Activated naive CD4-positive, alpha-beta T cell treated with Interleukin-2 at 50 U/mL for 16 hours (primary cell): Measurements from ENCODE around the gene FAM135A.
"Not testable (repeated sequence)": the region's sequence is repeated elsewhere in the genome, so short reads cannot be mapped to it uniquely, and the experiment has no call there.

Source experiments
- DNase-seq: peaks from one replicate; pipeline ENCODE4 v3.0.0-alpha.2; 2020

The FAM135A gene

DNA sequence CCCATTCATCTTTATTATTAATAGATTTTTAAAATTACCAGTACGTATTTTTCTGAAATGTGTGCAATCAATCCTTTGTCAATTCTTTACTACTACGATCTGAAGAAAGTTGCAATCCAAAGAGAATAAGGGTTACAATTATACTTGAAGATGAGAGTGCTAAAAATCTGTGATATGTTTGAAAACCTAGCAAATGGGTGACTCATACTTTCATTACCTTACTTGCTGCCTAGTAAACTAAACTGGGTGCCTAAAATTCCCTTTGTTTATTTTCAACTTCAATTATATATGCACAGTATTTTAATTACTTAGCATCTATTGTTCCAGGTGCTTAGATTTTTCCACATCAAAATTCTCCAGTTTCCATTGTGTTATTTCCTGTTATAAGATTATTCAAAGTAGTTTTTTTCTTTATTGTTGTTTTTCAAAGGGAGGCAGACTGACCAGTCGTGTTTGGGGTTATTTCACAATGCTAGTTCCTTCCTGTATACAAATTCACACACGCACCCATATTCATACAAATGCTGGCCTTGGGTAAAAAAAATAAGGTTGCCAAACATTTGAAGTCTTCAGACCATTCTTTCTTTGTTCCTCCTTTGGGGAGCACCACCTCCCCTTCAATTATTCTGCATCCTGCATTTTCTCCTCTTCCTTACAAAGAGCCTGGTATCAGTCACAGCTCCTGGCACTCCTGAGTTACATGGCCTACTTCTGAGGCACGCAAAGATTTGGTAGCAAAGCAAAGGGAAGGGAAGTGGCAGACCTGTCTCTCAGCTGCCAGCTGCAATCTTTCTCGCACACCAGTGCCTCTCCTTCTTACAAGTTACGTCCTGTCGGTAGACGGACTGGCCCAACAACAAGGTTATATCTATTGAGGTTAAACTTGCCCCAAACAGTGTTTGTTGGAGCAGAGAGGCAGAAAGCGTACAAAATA is 16.2 kb upstream of the FAM135A start:
- no peak for DNase-seq

DNA sequence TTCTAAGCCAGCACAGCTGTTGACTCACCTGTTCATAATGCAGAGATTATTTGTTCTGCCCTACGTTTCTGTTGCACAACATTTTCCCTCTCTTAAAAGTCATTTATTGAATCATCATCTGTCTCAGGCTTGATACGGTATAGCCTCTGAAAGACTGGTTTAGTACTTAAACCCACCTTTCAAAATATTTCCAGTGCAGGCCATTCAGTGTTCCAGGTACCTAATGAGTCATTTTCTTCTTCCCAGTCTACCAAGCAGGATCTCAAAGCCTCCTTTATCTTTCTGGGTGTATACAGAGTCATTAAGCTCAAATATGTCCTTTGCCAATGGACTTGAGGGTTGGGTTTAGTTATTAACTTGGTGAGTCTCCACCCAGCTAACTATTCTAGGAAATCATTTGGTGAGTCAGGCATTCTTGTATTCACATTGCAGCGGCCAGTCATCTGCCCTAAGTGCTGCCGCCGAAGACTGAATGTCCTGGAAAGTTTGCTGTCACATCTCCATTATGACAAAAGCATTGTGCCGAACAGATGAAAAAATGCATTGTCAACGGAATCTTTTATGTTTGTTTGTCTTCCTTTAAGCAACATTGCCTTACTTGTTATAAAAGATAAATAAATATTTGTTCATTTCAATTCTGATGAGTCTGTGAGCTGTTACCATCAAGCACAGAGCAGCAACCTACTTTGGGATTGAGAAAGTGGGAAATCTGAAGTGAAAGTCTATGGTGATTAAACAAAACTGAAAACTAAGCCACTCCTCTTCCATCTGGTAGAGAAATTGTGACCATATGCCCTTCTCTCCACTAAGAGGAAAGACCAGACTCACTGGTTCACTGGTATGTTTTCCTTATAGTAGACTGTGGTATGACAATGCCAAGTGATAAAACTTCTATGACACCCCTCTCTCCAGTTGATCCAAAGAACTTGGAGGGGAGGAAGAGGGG is 14.3 kb upstream of the FAM135A start:
- DNase-seq, result no peak

DNA sequence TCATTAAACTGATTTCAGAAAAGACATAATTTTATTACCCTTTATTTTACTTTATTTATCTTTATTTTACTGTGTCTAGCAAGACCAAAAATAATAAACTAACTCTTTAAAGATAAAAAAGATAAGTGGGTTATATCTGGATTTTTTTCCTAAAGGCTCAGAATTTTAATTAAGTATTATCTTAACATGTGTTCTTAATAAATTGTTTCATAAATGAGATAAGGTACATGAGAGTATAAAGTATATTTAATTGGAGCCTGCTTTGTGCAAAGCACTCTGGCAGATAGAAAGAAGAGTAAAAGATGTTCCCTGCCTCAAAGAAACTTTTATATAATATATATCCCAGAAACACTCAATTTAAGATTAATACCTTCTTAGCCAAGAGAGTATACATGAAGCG is 8.7 kb upstream of the FAM135A start:
- no peak for DNase-seq

DNA sequence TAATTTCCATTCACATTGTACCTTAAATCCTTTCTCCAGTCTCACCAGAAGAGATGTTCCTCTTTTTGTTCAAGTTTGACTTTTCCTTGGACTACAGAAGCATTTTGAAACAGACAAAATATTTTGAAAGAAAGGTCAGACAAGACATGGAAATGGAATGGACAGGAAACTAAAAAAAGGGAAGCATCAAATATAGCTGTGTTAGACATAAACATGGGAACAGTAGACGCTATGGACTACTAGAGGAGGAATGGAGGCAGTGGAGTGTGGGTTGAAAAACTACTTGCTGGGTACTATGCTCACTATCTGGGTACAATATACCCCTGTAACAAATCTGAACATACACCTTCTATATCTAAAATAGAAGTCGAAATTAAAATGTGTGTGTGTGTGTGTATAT is 4.1 kb upstream of the FAM135A start:
- DNase-seq, result no peak

DNA sequence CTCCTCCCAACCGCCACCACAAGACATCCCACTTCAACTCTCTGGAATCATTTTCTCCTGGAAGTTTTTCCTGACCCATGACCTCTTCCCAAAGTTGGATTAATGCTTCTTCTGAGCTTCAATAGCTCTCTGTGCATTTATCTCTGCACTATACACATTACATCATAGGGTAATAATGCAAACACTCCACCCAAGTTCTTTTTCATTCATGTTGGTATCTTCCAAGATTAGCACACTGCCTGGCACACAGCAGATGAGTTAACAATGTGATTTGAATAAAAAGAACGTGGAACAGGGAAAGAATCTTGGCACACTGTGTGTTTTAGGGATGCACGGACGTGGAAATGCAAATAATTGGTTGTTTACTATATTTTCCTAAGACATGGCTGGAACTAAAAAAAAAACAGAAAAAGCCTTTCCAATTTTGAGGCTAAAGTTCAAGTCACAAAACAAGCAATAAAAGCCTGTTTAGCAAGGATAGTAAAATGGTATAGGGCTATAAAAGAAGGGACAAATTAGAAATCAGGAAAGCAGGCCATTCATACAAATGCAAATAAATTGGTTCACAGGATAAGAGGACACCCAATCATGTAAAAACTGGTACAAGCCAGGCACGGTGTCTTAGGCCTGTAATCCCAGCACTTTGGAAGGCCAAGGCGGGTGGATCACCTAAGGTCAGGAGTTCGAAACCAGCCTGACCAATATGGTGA is 1.6 kb upstream of the FAM135A start:
- DNase-seq, result no peak

DNA sequence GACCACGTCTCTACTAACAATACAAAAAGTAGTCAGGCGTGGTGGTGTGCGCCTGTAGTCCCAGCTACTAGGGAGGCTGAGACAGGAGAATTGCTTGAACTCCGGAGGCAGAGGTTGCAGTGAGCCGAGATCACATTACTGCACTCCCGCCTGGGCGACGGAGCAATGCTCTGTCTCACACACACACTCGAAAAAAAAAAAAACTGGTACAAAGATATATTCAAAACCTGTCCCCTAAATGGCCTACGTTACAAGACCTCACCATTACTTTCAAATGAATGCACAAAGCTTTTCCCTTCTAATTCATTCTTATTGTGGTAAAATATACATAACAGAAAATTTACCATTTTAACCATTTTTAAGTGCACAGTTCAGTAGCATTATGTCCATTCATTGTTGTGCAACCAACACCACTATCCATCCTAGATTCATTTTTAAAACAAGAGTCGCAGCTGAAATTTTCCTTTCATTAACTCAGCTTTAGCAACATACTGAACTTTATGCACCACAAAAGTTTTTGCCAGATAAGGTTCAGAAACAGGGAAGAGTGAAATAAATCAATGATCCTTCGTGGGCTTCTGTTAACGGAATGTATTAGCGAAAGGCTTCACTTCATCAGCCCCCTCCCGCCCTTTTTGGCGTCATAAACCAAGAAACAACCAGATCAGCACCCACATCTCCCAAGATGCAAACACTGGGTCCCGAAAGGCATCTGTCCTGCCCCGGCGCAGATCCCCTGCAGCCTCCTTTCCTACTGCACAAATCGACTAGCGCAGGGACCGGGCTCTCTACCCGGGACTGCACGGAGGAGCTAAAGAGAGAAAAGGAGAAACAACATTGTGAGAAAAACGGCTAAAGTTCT is 825 bp upstream of the FAM135A start:
- no peak for DNase-seq

DNA sequence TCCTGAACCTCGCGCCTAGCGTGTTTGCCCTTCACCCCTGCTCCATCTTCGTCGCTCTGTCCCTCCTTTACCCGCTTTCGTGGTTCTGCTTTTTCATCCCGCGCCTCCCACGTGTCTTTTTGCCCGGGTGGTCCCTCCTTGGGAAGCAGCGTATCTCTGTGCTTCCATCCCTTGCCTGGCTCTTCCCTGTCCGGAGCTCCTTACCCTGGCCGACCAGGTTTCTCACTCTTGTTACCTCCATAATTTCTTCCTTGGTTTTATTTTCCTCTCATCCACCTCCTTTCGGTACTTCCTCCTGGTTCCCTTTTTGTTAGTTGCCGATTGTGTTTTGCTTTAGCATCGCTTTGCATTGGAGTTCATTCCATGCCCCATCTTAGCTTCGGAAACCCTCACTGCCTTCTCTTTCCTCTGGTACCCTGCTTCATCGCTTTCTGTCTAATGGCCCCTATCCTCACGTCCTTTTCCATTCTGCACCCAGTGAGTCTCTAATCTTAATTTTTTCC is 735 bp downstream of the FAM135A start:
- no peak for DNase-seq

DNA sequence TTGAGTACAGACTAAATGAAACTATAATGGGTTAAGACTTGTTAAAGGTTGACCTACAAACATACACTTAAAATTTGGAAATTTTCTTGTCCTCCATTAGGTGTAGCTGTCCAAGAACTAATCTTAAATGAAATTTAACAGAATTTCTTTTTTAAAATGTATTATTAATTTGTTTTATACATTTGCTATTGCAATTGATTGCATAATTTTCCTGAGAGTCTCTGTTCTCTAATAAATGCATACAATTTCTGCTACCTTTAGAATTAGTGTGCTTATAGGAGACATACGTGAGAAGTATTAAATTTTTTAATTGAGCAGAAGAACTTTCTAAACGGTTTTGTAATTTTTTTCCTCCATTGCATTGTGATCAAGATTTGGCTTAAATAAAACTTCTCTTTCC is 1.5 kb downstream of the FAM135A start:
- DNase-seq, result no peak

DNA sequence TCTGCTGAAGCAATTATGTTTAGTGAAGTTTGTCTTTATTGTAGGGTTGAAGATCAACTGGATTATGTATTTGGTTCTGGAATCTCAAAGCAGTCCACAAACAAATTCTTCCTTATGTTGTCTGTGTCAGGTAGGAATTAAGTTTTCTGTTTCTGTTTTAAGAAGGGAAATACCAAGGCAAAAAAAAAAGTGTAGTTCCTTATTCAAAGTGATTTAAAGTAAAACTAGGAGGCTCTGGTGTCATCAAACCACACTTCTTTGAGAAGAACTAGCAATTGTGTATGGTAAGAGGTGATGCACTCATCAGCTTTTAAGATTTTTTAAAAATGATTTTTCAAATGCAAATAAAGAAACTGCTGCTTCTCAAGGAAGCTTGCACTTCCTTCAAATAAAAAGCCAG is 1.9 kb downstream of the FAM135A start:
- DNase-seq, result no peak

DNA sequence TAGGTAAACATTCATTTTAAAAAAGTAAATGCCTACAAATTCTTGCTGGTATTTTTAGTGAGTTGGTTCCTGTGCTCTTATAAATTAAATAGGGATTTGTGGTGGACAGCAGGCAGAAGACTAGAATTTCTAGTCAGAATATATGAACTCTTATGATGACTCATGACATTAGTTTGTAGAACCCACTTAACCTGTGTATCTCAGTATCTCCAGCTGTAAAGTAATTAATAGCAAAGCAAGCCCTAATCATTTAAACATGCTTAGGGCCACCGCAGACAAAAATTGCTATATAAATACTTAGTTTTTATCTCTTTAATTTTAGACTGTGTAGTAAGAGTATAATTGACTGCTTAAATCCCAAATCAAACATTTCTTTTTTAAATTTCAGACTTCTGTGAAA is 2.4 kb downstream of the FAM135A start:
- DNase-seq, result no peak

DNA sequence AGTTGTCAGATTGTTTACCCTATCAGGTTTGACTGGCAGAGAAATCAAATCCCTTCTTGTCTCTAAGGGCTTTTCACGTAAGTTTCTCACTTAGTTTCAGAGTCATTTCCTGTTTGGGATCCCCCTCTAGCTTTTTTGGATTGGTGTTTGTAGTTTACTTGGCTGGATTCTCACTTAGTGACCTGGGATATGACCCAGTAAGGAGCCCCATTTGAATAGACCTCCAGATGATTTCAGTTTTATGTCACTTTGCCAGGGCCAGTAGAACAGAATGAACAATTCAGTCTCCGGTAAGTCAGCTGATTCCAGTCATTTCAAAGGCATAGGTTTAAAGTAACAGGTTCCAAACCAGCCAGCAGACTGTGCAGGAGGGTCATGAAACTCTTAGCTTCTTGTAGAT is 8.2 kb downstream of the FAM135A start:
- DNase-seq, result no peak

DNA sequence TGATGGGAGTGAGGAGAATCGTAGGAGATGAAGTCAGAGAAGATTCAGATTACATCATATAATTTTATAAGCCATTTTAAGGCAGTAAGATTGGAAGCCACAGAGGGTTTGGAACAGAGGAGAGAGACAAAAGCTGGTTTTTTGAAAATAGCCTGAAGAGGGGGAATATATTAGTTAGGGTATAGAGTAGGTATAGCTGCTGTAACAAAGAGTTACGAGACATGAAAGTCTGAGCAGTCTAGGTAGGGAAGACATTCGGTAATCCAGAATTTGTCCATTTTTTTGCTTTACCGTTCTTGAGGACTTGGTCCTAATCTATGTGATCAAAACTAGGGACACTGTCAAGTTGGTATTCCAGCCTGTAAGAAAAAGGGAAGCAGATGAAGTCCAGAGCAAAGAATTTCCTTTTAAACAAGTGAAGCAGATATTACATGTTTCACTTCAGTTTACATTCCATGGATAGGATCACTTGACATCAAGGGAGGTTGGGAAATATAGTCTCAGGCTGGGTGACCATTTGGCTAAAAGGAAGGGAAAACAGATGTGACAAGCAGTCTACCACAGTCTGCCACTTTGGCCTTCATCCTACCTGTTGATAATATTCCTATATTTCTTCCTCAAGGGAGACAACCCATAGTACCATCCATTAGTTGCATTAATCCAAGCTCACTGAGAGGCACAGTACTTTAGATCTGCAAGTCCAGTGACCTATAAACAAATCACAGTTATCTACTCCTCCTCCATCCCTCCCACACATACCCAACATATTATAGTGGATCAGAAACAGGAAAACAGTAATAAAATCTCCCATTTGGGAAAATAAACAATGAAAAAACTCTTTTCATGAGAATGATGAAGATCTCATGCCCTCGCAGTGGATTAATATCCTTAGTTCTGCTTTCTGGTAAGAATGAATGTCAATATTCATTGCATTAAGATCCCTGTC is 10.2 kb downstream of the FAM135A start:
- no peak for DNase-seq

DNA sequence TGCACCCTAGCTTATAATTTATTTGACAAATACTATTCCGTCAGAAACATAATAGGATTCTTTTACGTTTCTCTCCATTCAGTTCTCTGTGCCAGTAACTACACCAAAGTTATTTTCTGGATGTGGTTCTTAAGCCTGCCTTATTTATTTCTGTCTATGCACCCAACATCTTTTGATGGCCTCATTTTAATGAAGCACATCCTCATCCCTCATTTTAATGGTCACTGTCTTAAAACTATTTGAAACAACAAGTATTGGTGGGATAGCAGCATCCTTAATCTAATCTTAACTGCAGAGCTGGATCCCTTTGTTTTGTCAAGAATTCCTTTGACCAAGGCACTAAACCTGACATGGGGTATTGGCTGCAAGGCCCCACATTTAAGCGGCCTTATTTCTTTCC is 11.0 kb downstream of the FAM135A start:
- no peak for DNase-seq

DNA sequence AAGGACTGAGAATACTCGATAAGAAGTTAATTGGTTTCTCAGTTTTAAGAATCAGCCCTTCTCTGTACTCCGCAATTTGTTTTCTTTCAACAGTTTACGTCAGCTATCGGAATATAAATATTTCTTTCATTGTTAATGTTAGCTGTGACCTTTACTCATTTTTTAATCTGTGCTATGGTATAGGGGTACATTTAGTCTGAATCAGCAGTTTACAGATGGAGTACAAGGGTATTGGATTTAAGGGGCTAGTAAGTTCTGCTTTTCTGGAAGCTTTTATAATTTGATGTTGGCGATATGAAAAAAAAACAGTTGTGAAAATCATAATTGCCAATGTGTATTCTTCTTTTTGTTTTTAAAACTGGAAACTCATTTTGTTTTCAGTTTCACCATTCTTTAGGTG is 23.0 kb downstream of the FAM135A start:
- DNase-seq, result no peak

DNA sequence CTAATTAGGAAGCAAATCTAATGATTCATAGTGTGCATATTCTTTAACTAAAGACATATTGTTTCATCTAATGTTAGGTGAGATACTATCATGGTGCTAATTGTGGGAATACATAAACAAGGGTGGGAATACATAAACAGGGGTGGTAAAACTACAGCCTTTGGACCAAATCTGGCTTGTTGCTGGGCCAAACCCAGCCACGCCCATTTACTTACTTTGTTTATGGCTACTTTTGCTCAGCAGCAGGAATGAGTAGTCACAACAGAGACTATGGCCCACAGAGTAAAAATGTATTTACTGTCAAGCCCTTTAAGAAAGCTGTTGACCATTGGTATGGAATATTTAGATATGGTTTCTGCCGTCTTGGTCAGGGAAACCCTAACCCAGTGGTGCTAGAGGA is 31.7 kb downstream of the FAM135A start:
- DNase-seq, result no peak

DNA sequence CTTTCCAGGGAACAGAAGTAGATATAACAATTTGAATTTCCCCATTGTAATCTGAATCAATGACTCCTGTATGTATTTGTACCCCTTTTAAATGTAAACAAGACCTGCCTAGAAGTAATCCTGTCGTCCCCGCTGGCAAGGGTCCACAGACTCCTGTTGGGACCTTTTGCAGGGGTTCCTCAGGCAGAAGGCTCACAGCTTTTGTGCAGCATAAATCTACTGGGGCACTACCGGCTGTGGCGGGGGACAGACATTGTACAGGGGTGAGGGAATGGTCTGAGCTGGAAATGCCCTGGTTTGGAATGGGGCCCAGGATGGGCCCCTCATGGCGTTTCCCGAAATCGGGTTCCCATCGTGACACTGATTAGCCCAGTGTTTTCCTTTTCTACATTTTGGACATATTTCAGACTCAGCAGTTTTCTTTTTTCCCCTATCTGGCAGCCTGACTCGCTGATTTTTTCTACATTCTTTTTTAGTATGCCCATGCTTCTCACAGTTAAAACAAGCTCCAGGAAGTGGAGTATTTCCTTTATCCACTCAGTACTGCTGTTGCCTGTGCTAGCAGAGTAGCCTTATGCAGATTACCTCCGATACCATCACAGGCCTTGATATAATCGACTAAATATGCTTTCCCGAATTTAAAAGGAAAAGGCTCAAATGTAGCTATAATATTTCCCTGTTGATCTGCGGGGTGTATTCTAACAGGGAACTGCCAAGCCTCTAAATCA is 34.2 kb downstream of the FAM135A start:
- not testable (repeated sequence) for DNase-seq

DNA sequence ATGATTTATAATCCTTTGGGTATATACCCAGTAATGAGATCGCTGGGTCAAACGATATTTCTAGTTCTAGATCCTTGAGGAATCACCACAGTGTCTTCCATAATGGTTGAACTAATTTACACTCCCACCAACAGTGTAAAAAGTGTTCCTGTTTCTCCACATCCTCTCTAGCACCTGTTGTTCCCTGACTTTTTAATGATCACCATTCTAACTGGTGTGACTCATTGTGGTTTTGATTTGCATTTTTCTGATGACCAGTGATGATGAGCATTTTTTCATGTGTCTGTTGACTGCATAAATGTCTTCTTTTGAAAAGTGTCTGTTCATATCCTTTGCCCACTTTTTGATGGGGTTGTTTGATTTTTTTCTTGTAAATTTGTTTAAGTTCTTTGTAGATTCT is 40.6 kb downstream of the FAM135A start:
- not testable (repeated sequence) for DNase-seq

DNA sequence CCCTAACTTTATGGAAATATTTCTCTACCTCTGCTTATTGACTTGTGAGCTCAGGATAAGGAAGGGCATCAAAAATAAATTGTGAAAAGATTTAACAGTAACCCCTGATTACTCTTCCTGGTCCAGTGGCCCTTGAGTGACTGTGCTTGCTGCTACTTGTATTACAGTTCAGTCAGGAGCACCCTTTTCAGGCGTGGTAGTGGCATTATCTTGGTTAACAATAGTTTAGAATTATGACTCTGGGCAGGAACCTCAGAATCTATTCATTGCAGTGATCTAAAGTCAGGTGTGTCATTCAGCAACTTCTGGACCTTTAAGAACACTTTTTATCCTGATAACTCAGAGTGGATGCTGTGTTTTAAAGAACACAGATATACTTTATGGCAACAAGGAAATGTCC is 43.4 kb downstream of the FAM135A start:
- no peak for DNase-seq

DNA sequence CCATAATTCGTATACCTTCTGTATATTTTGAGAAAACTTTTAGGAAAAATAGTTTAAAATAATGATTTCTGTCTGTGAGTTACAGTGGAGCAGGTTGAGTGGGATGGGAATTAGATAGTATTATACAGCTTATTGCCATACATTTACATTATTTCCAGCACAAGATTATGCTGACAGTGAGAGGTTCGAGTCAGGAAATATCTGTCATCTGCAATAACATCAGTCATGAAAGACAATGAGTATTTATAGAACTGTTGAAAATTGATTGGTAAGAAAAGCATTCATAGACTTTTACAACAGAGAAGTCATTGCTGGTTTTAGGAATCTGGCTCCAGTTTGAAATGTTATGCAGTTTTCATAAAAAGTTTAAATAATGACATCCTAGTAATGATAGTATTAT is 45.9 kb downstream of the FAM135A start:
- no peak for DNase-seq

DNA sequence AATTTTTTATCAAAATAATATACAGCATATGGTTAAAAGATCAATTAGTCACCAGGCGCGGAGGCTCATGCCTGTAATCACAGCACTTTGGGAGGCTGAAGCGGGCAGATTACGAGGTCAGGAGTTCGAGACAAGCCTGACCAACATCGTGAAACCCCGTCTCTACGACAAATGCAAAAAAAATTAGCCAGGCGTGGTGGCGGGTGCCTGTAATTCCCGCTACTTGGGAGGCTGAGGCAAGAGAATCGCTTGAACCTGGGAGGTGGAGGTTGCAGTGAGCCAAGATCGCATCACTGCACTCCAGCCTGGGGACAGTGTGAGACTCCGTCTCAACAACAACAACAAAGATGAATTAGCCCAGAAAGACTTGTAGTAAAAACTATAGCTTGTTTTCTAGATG is 46.4 kb downstream of the FAM135A start:
- DNase-seq, result not testable (repeated sequence)
